Activated naive CD4-positive, alpha-beta T cell treated with anti-CD3 and anti-CD28 coated beads, Interleukin-2, amount 50 U/mL, for 72 hours (primary cell): ENCODE measurements around the gene ADNP. TPM values are rescaled to one million over a fixed set of nuclear protein-coding genes. Genes with fewer than 3 reads are reported as not detected.
A peak's percentile ranks its signal among the peaks of the same experiment; 100 is the strongest.
"Not testable (repeated sequence)": the region's sequence is repeated elsewhere in the genome, so short reads cannot be mapped to it uniquely, and the experiment has no call there.

Experiments used
- ATAC-seq, 2 donors: fragments of 150-1000 bp; cut with Tn5 transposase; 2 replicates each; pipeline ENCODE4 v1.10.0; 2021; ENCODE audit warnings: mild to moderate bottlenecking in 2 of 2, moderate library complexity in 2 of 2
- DNase-seq, 2 donors: peaks; one replicate each; pipeline ENCODE4 v3.0.0; 2021 to 2022; ENCODE audit warnings: low spot score in 2 of 2
- H3K27ac Mint-ChIP-seq, 2 donors: one replicate each; pipeline ENCODE4 v1.8.0; 2022; ENCODE audit warnings: mild to moderate bottlenecking in 2 of 2, mixed read lengths in 2 of 2
- H3K36me3 Mint-ChIP-seq, 2 donors: one replicate each; pipeline ENCODE4 v1.8.0; 2022; ENCODE audit warnings: mixed read lengths in 2 of 2
- H3K9me3 Mint-ChIP-seq, 2 donors: one replicate each; pipeline ENCODE4 v1.8.0; 2022; ENCODE audit warnings: mixed read lengths in 2 of 2
- total RNA-seq, 2 donors: library from RNA; stranded (reverse); gene quantifications; one replicate each; pipeline ENCODE4 v1.2.3, GENCODE V29; 2022

ADNP gene
- 10 to 100 TPM; 65.1 to 70.7 TPM for total RNA-seq

GRCh38 chr20:50931306-50932015 is at the start of gene ADNP:
Gene ADNP (minus strand): TSS chr20:50931437. CDS start chr20:50903996, 27,441 bp downstream.
- Mint-ChIP-seq H3K27ac (peak within 1 kb of the TSS; percentile 93 to 95), H3K9me3 (no peaks in the 10 kb centered on the region), H3K36me3 (peaks cover 24 to 46% of the 10 kb centered on the region in 2 donors)
- ATAC-seq (peak; percentile 74 to 76), DNase-seq (peak; percentile 83 to 88)

GRCh38 chr20:50980071-50980681 is 48.9 kb upstream of the ADNP start:
- peak; percentile 87 to 92 for ATAC-seq
- no peaks in the 10 kb centered on the region for H3K9me3 Mint-ChIP-seq
- H3K27ac Mint-ChIP-seq: peak overlapping the region; percentile 76 to 90
- DNase-seq: peak; percentile 40 to 63
- no peaks in the 10 kb centered on the region for H3K36me3 Mint-ChIP-seq

GRCh38 chr20:50978533-50978932 is 47.3 kb upstream of the ADNP start:
- H3K9me3 Mint-ChIP-seq, ATAC-seq, H3K36me3 Mint-ChIP-seq, DNase-seq: not testable (repeated sequence)
- peak overlapping the region in 1 of 2 donors; percentile 34 for H3K27ac Mint-ChIP-seq

GRCh38 chr20:50977066-50978021 is 46.1 kb upstream of the ADNP start:
- no peak for ATAC-seq

GRCh38 chr20:50975701-50976330 is 44.6 kb upstream of the ADNP start:
- ATAC-seq (no peak), DNase-seq (no peak)
- Mint-ChIP-seq H3K36me3 (no peaks in the 10 kb centered on the region), H3K27ac (no peak overlapping the region), H3K9me3 (no peaks in the 10 kb centered on the region)

More at GRCh38 chr20:50977066-50978021, 46.1 kb upstream of the ADNP start:
- Mint-ChIP-seq H3K9me3 (no peaks in the 10 kb centered on the region), H3K27ac (no peak overlapping the region), H3K36me3 (no peaks in the 10 kb centered on the region)
- no peak for DNase-seq

GRCh38 chr20:50969912-50970311 is 38.7 kb upstream of the ADNP start:
- Mint-ChIP-seq H3K36me3 (no peaks in the 10 kb centered on the region), H3K27ac (no peak overlapping the region), H3K9me3 (no peaks in the 10 kb centered on the region)
- DNase-seq (no peak), ATAC-seq (no peak)

- Mint-ChIP-seq H3K9me3 (no peaks in the 10 kb centered on the region), H3K36me3 (no peaks in the 10 kb centered on the region), H3K27ac (no peak overlapping the region)
- no peak for DNase-seq
- no peak for ATAC-seq
Measured at GRCh38 chr20:50969435-50969834, 38.2 kb upstream of the ADNP start.

- Mint-ChIP-seq H3K9me3 (no peaks in the 10 kb centered on the region), H3K27ac (no peak overlapping the region), H3K36me3 (no peaks in the 10 kb centered on the region)
- DNase-seq: no peak
- ATAC-seq: no peak
Measured at GRCh38 chr20:50968289-50968688, 37.1 kb upstream of the ADNP start.

GRCh38 chr20:50967586-50967985 is 36.3 kb upstream of the ADNP start:
- Mint-ChIP-seq H3K27ac (no peak overlapping the region), H3K36me3 (no peaks in the 10 kb centered on the region), H3K9me3 (no peaks in the 10 kb centered on the region)
- ATAC-seq (no peak), DNase-seq (no peak)

GRCh38 chr20:50959543-50960126 is 28.4 kb upstream of the ADNP start:
- no peak for ATAC-seq
- H3K36me3 Mint-ChIP-seq: peaks cover 18 to 22% of the 10 kb centered on the region in 2 donors
- H3K9me3 Mint-ChIP-seq: no peaks in the 10 kb centered on the region
- peak overlapping the region; percentile 87 to 99 for H3K27ac Mint-ChIP-seq
- DNase-seq: no peak

- ATAC-seq (peak; percentile 80 to 81), DNase-seq (peak; percentile 73 to 84)
- H3K27ac Mint-ChIP-seq: peak within 1 kb of the TSS; percentile 99
- H3K36me3 Mint-ChIP-seq: peaks cover 18 to 22% of the 10 kb centered on the region in 2 donors
- no peaks in the 10 kb centered on the region for H3K9me3 Mint-ChIP-seq
Measured at GRCh38 chr20:50958615-50959542, 27.6 kb upstream of the ADNP start, which contains the start of gene MOCS3. Gene MOCS3 (plus strand): TSS chr20:50958818. CDS start chr20:50958843, 25 bp downstream.

GRCh38 chr20:50957798-50958614 is 26.8 kb upstream of the ADNP start, which contains the start of gene DPM1:
Gene DPM1 (minus strand): TSS chr20:50958532. CDS start chr20:50958523, 9 bp downstream.
- Mint-ChIP-seq H3K36me3 (peaks cover 18 to 22% of the 10 kb centered on the region in 2 donors), H3K9me3 (no peaks in the 10 kb centered on the region), H3K27ac (peak within 1 kb of the TSS; percentile 99)
- DNase-seq (peak; percentile 85 to 87), ATAC-seq (peak; percentile 85 to 89)

GRCh38 chr20:50957276-50957675 is 26.0 kb upstream of the ADNP start:
- H3K27ac Mint-ChIP-seq: peak overlapping the region; percentile 99
- ATAC-seq: no peak
- DNase-seq: no peak
- H3K9me3 Mint-ChIP-seq: no peaks in the 10 kb centered on the region
- H3K36me3 Mint-ChIP-seq: peaks cover 18 to 20% of the 10 kb centered on the region in 2 donors

- H3K27ac Mint-ChIP-seq: peak overlapping the region in 1 of 2 donors; percentile 7
- no peak for ATAC-seq
- peaks cover 8 to 16% of the 10 kb centered on the region in 2 donors for H3K36me3 Mint-ChIP-seq
- H3K9me3 Mint-ChIP-seq: no peaks in the 10 kb centered on the region
- no peak for DNase-seq
Measured at GRCh38 chr20:50953821-50954220, 22.6 kb upstream of the ADNP start.
